Subcutaneous adipose tissue (tissue), 4 donors: Measurements from ENCODE around the gene MGAT5. TPM values are rescaled to one million over a fixed set of nuclear protein-coding genes. Genes with fewer than 3 reads are reported as not detected.

Experiments used
- CTCF ChIP-seq: fragments of 450-650 bp; IDR thresholded peaks from one replicate; pipeline ENCODE4 v1.5.1; 2016; ENCODE audit warnings: low read depth, mild to moderate bottlenecking, control low read depth, antibody characterized with exemption, moderate library complexity
- total RNA-seq, 4 donors: library from RNA; depleted of rRNA; stranded (reverse); fragments of >200 nt; gene quantifications; one replicate each; pipeline ENCODE4 v1.1.0, GENCODE V29; 2016

MGAT5 gene
- total RNA-seq, 4 donors from 2014 or later = 22.0 to 42.8 (median 32.2) TPM

- TF ChIP-seq CTCF = no peak
Observed at GRCh38 chr2:134216152-134216829, 37.6 kb upstream of the MGAT5 start.

- TF ChIP-seq CTCF = no peak
Observed at GRCh38 chr2:134217351-134217750, 36.5 kb upstream of the MGAT5 start.

- no peak for TF ChIP-seq CTCF
Observed at GRCh38 chr2:134217924-134218323, 35.9 kb upstream of the MGAT5 start.

- no peak for TF ChIP-seq CTCF
Observed at GRCh38 chr2:134218414-134218813, 35.5 kb upstream of the MGAT5 start.

GRCh38 chr2:134218930-134219658 lies 34.8 kb upstream of the MGAT5 start:
- no peak for TF ChIP-seq CTCF

GRCh38 chr2:134220344-134220974 lies 33.4 kb upstream of the MGAT5 start:
- no peak for TF ChIP-seq CTCF

GRCh38 chr2:134224005-134224404 lies 29.9 kb upstream of the MGAT5 start:
- no peak for TF ChIP-seq CTCF
